H1 (cell line): ENCODE measurements around the gene CAMTA1. TPM values are rescaled to one million over a fixed set of nuclear protein-coding genes. Genes with fewer than 3 reads are reported as not detected.

Experiments
- CTCF ChIA-PET: fragments of 300-600 bp; sonication (Branson Sonifier 250); formaldehyde crosslinking; loops from one replicate; lab custom pipeline; 2021; ENCODE audit not compliant: partially characterized antibody; lab: Charles Lee
- POLR2A ChIA-PET: fragments of 300-600 bp; sonication (Branson Sonifier 250); formaldehyde crosslinking; loops from one replicate; lab custom pipeline; 2021; ENCODE audit warnings: inconsistent platforms; ENCODE audit not compliant: partially characterized antibody; lab: Charles Lee
- DNase-seq, 2 experiments: peaks; one replicate each; pipeline versions ENCODE4 v3.0.0 to v3.0.0-alpha.2; 2010 to 2022; ENCODE audit warnings: low spot score in 2 of 2, low read depth in 1 of 2, mixed read lengths in 1 of 2
- FAIRE-seq: peaks from 2 replicates; lab custom pipeline; 2011; peaks lifted over from hg19 to GRCh38; lab: Jason Lieb, UNC
- H2AFZ ChIP-seq: 2 replicates; pipeline ENCODE4 v1.8.1; 2012; ENCODE audit warnings: low read length, inconsistent platforms
- H2AK5ac ChIP-seq: 2 replicates; pipeline ENCODE4 v1.6.1; 2013; ENCODE audit warnings: low read depth, low read length
- H2BK120ac ChIP-seq: replicated peaks from 2 replicates; pipeline ENCODE3; 2013; ENCODE audit warnings: low read depth, low read length, inconsistent platforms
- H2BK12ac ChIP-seq: 2 replicates; pipeline ENCODE4 v1.6.1; 2013; ENCODE audit warnings: low read depth, low read length
- H2BK15ac ChIP-seq: 2 replicates; pipeline ENCODE4 v1.6.1; 2013; ENCODE audit warnings: low read length
- H2BK20ac ChIP-seq: 2 replicates; pipeline ENCODE4 v1.6.1; 2013; ENCODE audit warnings: low read length
- H2BK5ac ChIP-seq: 2 replicates; pipeline ENCODE4 v1.6.1; 2013; ENCODE audit warnings: low read depth, low read length
- H3K14ac ChIP-seq: 2 replicates; pipeline ENCODE4 v1.6.1; 2013; ENCODE audit warnings: inconsistent platforms; ENCODE audit not compliant: insufficient read length
- H3K18ac ChIP-seq: 2 replicates; pipeline ENCODE4 v1.6.1; 2013; ENCODE audit warnings: low read length; ENCODE audit errors: extremely low read depth
- H3K23ac ChIP-seq: 2 replicates; pipeline ENCODE4 v1.6.1; 2013; ENCODE audit warnings: inconsistent platforms; ENCODE audit not compliant: insufficient read length
- H3K23me2 ChIP-seq: 2 replicates; pipeline ENCODE4 v1.6.1; 2013; ENCODE audit warnings: low read depth, low read length
- H3K27ac ChIP-seq: 2 replicates; pipeline ENCODE4 v1.6.1; 2011; ENCODE audit warnings: low read depth, low read length, inconsistent platforms
- H3K27me3 ChIP-seq, 4 experiments: replicated peaks in 1 of 4; 1 replicate in 1 of 4; 2 replicates in 3 of 4; pipeline versions ENCODE4 v1.6.1 to v1.8.1; 2011 to 2013; ENCODE audit warnings: low read length in 3 of 4, mild to moderate bottlenecking in 3 of 4, inconsistent platforms in 2 of 4, mixed read lengths in 2 of 4, moderate library complexity in 1 of 4; ENCODE audit not compliant: control insufficient read depth in 3 of 4, insufficient read depth in 3 of 4; ENCODE audit errors: extremely low read depth in 1 of 4
- H3K36me3 ChIP-seq, 4 experiments: 2 replicates each; pipeline versions ENCODE4 v1.6.1 to v1.8.1; 2011 to 2013; ENCODE audit warnings: mild to moderate bottlenecking in 4 of 4, low read length in 3 of 4, moderate library complexity in 2 of 4, control low read depth in 1 of 4, inconsistent platforms in 1 of 4; ENCODE audit not compliant: insufficient read depth in 4 of 4, control insufficient read depth in 2 of 4
- H3K4ac ChIP-seq: replicated peaks from 2 replicates; pipeline ENCODE3; 2013; ENCODE audit warnings: low read length, low read depth, mixed read lengths, inconsistent platforms; ENCODE audit not compliant: insufficient read length
- H3K4me1 ChIP-seq, 4 experiments: replicated peaks in 1 of 4; 1 replicate in 1 of 4; 2 replicates in 3 of 4; pipeline versions ENCODE4 v1.6.1 to v1.8.1; 2011 to 2013; ENCODE audit warnings: low read length in 3 of 4, inconsistent platforms in 2 of 4, mixed read lengths in 1 of 4; ENCODE audit not compliant: insufficient read depth in 4 of 4, control insufficient read depth in 3 of 4
- H3K4me2 ChIP-seq, 2 experiments: 2 replicates each; pipeline versions ENCODE4 v1.6.1 to v1.8.1; 2011 to 2013; ENCODE audit warnings: low read depth in 2 of 2, low read length in 2 of 2, control low read depth in 1 of 2, inconsistent platforms in 1 of 2, mild to moderate bottlenecking in 1 of 2; ENCODE audit not compliant: insufficient read depth in 1 of 2
- H3K4me3 ChIP-seq, 4 experiments: fragments of 200-600, 300-600 bp in 1 of 4; sonication (generic), shearing (Covaris generic), sonication (Bioruptor Twin) in 1 of 4; 2 replicates each; pipeline versions ENCODE4 v1.5.1 to v1.8.1; 2011 to 2016; ENCODE audit warnings: low read length in 4 of 4, low read depth in 3 of 4, control low read depth in 2 of 4, inconsistent platforms in 2 of 4, mild to moderate bottlenecking in 2 of 4, mixed read lengths in 1 of 4, moderate library complexity in 1 of 4; ENCODE audit not compliant: insufficient read depth in 2 of 4; ENCODE audit errors: extremely low read depth in 1 of 4
- H3K56ac ChIP-seq: replicated peaks from 2 replicates; pipeline ENCODE3; 2013; ENCODE audit warnings: low read depth, mild to moderate bottlenecking, mixed read lengths, low read length, inconsistent platforms; ENCODE audit not compliant: insufficient read length
- H3K79me1 ChIP-seq: 2 replicates; pipeline ENCODE4 v1.6.1; 2013; ENCODE audit warnings: low read depth, low read length, control low read depth
- H3K79me2 ChIP-seq, 2 experiments: 2 replicates each; pipeline versions ENCODE4 v1.6.1 to v1.8.1; 2012 to 2013; ENCODE audit warnings: low read length in 2 of 2, mild to moderate bottlenecking in 2 of 2, inconsistent platforms in 1 of 2; ENCODE audit not compliant: insufficient read depth in 2 of 2, control insufficient read depth in 1 of 2
- H3K9ac ChIP-seq, 4 experiments: replicated peaks in 1 of 4; 1 replicate in 1 of 4; 2 replicates in 3 of 4; pipeline versions ENCODE4 v1.6.1 to v1.8.1; 2011 to 2013; ENCODE audit warnings: low read depth in 3 of 4, low read length in 3 of 4, control low read depth in 2 of 4, mild to moderate bottlenecking in 2 of 4, moderate library complexity in 2 of 4, inconsistent platforms in 1 of 4; ENCODE audit errors: extremely low read depth in 1 of 4
- H3K9me3 ChIP-seq, 2 experiments: 2 replicates each; pipeline versions ENCODE4 v1.6.1 to v1.8.1; 2012 to 2013; ENCODE audit warnings: mild to moderate bottlenecking in 2 of 2, moderate library complexity in 2 of 2, control low read depth in 1 of 2, inconsistent platforms in 1 of 2, low read depth in 1 of 2, low read length in 1 of 2, mixed read lengths in 1 of 2; ENCODE audit not compliant: insufficient read depth in 2 of 2
- H4K20me1 ChIP-seq, 2 experiments: replicated peaks in 1 of 2; 2 replicates each; pipeline versions ENCODE3 to v1.8.1; 2011 to 2013; ENCODE audit warnings: inconsistent platforms in 2 of 2, low read length in 2 of 2, mild to moderate bottlenecking in 1 of 2; ENCODE audit not compliant: insufficient read depth in 2 of 2, control insufficient read depth in 1 of 2
- H4K5ac ChIP-seq: 2 replicates; pipeline ENCODE4 v1.6.1; 2013; ENCODE audit warnings: low read length, low read depth, mixed read lengths, inconsistent platforms; ENCODE audit not compliant: insufficient read length
- H4K8ac ChIP-seq: 2 replicates; pipeline ENCODE4 v1.8.0; 2013; ENCODE audit warnings: mild to moderate bottlenecking, moderate library complexity, low read length, inconsistent platforms; ENCODE audit not compliant: insufficient read depth; ENCODE audit errors: extremely low read depth
- H4K91ac ChIP-seq: replicated peaks from 2 replicates; pipeline ENCODE3; 2013; ENCODE audit warnings: low read length, mixed read lengths, inconsistent platforms; ENCODE audit not compliant: insufficient read length
- BCL11A ChIP-seq, 2 experiments: IDR thresholded peaks; one replicate each; pipeline ENCODE4 v1.6.1; 2011; ENCODE audit warnings: low read depth in 2 of 2, low read length in 2 of 2, mild to moderate bottlenecking in 2 of 2
- EGR1 ChIP-seq: IDR thresholded peaks from 2 replicates; pipeline ENCODE4 v1.6.1; 2011; ENCODE audit warnings: low read depth, low read length, borderline replicate concordance
- FOSL1 ChIP-seq: IDR thresholded peaks from 2 replicates; pipeline ENCODE4 v1.6.1; 2011; ENCODE audit warnings: mild to moderate bottlenecking, low read depth, low read length, moderate library complexity; ENCODE audit not compliant: insufficient read depth
- MAFK ChIP-seq: IDR thresholded peaks from 2 replicates; pipeline ENCODE4 v1.6.1; 2012; ENCODE audit warnings: low read depth, mild to moderate bottlenecking, improper control_type of control experiment, low read length
- YY1 ChIP-seq: IDR thresholded peaks from 2 replicates; pipeline ENCODE4 v1.6.1; 2011; ENCODE audit warnings: low read depth, mild to moderate bottlenecking, low read length
- WGBS, 2 experiments: shearing (Covaris generic) in 1 of 2; methylation state at CpG; one replicate each; pipeline versions ENCODE4 v1.1.6 to v1.1.7; 2013 to 2015; ENCODE audit warnings: low lambda C conversion rate in 2 of 2, mixed read lengths in 2 of 2, inconsistent platforms in 1 of 2, low coverage in 1 of 2, missing lambda C conversion rate in 1 of 2; ENCODE audit not compliant: insufficient replicate concordance in 2 of 2, insufficient coverage in 1 of 2, insufficient read length in 1 of 2; ENCODE audit errors: extremely low coverage in 1 of 2, missing lambda C conversion rate in 1 of 2; 5-methylcytosine and 5-hydroxymethylcytosine counted together
- polyA plus RNA-seq, 7 experiments: library from polyadenylated mRNA; depleted of rRNA in 3 of 7; stranded (reverse) in 5 of 7; unstranded in 2 of 7; fragments of >200 nt in 5 of 7; fragments of 200-250 nt in 2 of 7; gene quantifications; 1 replicate in 5 of 7; 2 replicates in 1 of 7; 4 replicates in 1 of 7; pipeline versions ENCODE4 v1.2.1 to v1.2.3, GENCODE V29; 2011 to 2013; ENCODE audit warnings: missing spikeins in 2 of 7, mixed read lengths in 2 of 7
- total RNA-seq: library from RNA; stranded (reverse); fragmentation: NEBNext Ultra II Directional; extraction: Animal tissue kit (Norgen Biotek cat#: 25700); gene quantifications from 2 replicates; pipeline ENCODE4 v1.2.1, GENCODE V29; 2021

The CAMTA1 gene
- total and polyA plus RNA-seq, 2 of the 8 experiments (the other 6 are each of a cell fraction or from before 2014, with no cell fraction given) = 65.0 to 119 TPM

DNA sequence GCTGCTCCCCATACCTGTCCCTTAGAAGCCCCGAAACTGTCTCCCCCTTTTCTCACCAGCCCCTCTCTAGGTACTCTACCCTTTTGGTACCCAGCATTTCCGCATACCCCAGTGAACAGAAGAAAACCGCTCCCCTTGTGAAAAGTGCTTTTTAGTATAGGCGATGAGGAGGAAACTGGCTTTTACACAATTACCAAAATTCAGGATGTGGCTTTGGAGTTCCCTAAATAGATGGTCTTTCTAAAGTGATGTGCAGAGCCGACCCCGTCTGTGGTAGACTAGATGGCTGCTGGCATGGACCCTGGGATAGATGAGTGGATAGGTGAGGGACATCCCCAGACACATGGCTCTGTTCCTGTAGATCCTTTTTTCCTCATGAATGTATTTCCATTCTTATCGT lies 996.2 kb downstream of the CAMTA1 start:
- no peak overlapping the region for H4K8ac ChIP-seq
- peaks cover 0 to 6% of the 10 kb centered on the region in 2 experiments; a peak in 1 of 4 replicates for H3K9me3 ChIP-seq
- H4K5ac ChIP-seq = no peak overlapping the region
- no peak overlapping the region for H2AFZ ChIP-seq
- POLR2A ChIA-PET = interaction anchor here (1.7 to 1.8 kb wide), 2 partner anchors 10 kb away, joined by 8 to 10 read pairs; partner anchors contain the start of gene VAMP3
- no peak overlapping the region for H3K4me3 ChIP-seq
- peaks cover 0 to 2% of the 10 kb centered on the region in 2 experiments for H4K20me1 ChIP-seq
- no peak for FAIRE-seq
- no peak overlapping the region for H3K18ac ChIP-seq
- no peak overlapping the region for H3K23ac ChIP-seq
- peaks cover 2% of the 10 kb centered on the region; the same call in 1 of the 2 replicates for H3K79me1 ChIP-seq
- no peak overlapping the region for H4K91ac ChIP-seq
- peaks cover 0 to 8% (median 7%) of the 10 kb centered on the region in 4 experiments; a peak in 5 of 7 replicates for H3K27me3 ChIP-seq
- CTCF ChIA-PET = interaction anchor here (1.8 to 2.3 kb wide), 2 partner anchors 113 kb away, joined by 6 to 7 read pairs; no protein-coding TSS in a partner anchor
- 78% methylated on average over 7 of the region's 7 CpGs; no CpG with 5 or more reads in 1 of the 2 experiments for WGBS, 2 experiments
- no peak overlapping the region for H2BK12ac ChIP-seq
- H3K9ac ChIP-seq = no peak overlapping the region
- H3K4me2 ChIP-seq = no peak overlapping the region
- H3K14ac ChIP-seq = no peak overlapping the region
- no peak for DNase-seq
- H3K23me2 ChIP-seq = peaks cover 2% of the 10 kb centered on the region; the same call in 1 of the 2 replicates
- H2BK5ac ChIP-seq = no peak overlapping the region
- H3K36me3 ChIP-seq = peaks cover 4 to 45% (median 27%) of the 10 kb centered on the region in 4 experiments; a peak in 7 of 8 replicates
- peaks cover 0 to 6% (median 0%) of the 10 kb centered on the region in 4 experiments; a peak in 2 of 7 replicates for H3K4me1 ChIP-seq
- H3K27ac ChIP-seq = no peak overlapping the region
- H2BK20ac ChIP-seq = no peak overlapping the region
- no peak overlapping the region for H3K56ac ChIP-seq
- H2BK15ac ChIP-seq = no peak overlapping the region
- H2AK5ac ChIP-seq = no peak overlapping the region
- H2BK120ac ChIP-seq = no peak overlapping the region
- no peaks in the 10 kb centered on the region; a peak in 1 of 4 replicates for H3K79me2 ChIP-seq
- no peak overlapping the region for H3K4ac ChIP-seq
- TF ChIP-seq EGR1 (no peak), YY1 (no peak), FOSL1 (no peak), BCL11A (IDR thresholded peaks at IDR 0.05; ENCODE audit: low read depth in 2 of 2, low read length in 2 of 2) (no peak), MAFK (no peak)
